Inflammatory macrophage treated with lipopolysaccharide for 4 hours (primary cell): ENCODE results near the gene CROCC2.

Source experiments
- DNase-seq: peaks from one replicate; pipeline ENCODE4 v3.0.0-alpha.2; 2020

Gene CROCC2

DNA sequence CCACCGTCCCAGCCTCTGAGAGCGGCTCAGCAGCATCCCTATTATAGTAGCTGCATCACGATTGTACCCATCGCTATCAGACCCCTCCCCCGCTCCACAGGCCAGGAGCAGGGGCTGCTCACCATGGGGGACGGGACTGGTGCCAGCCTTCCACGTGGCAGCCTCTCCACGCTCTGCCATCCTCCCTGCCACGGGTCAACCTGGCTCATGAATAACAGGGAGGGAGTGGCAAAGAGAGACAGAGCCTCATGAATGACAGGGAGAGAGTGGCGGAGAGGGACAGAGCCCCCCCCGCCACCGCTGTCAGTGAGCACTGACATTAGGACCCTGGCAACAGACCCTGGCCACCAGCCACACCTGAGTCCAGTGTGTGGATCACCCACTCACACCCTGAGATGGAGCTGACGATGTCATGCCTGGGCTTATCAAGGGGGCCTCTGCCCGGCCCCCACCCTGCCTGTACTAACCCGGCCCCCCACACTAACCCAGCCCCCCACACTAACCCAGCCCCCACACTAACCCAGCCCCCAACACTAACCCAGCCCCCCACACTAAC lies 16.9 kb downstream of the CROCC2 start:
- no peak for DNase-seq

DNA sequence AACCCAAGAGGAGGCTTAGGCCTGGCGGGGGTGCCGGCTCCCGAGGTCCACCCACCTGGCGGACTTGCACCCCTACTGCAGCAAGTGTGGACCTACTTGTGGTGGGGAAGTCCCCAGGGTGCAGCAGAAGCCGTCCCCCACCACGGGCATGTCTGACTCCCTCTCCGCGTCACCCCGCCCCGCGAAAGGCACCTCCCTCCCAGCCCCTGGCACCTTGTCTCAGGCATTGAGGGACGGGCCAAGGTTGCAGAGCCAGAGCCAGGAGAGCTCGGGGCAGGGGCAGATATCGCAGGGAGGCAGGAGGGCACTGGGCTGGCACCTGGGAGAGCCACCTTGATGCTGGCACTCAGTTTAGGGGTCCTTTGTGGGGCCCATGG lies 19.0 kb downstream of the CROCC2 start:
- no peak for DNase-seq

- DNase-seq: no peak
Observed at GRCh38 chr2:240925568-240926515, 19.7 kb downstream of the CROCC2 start.

DNA sequence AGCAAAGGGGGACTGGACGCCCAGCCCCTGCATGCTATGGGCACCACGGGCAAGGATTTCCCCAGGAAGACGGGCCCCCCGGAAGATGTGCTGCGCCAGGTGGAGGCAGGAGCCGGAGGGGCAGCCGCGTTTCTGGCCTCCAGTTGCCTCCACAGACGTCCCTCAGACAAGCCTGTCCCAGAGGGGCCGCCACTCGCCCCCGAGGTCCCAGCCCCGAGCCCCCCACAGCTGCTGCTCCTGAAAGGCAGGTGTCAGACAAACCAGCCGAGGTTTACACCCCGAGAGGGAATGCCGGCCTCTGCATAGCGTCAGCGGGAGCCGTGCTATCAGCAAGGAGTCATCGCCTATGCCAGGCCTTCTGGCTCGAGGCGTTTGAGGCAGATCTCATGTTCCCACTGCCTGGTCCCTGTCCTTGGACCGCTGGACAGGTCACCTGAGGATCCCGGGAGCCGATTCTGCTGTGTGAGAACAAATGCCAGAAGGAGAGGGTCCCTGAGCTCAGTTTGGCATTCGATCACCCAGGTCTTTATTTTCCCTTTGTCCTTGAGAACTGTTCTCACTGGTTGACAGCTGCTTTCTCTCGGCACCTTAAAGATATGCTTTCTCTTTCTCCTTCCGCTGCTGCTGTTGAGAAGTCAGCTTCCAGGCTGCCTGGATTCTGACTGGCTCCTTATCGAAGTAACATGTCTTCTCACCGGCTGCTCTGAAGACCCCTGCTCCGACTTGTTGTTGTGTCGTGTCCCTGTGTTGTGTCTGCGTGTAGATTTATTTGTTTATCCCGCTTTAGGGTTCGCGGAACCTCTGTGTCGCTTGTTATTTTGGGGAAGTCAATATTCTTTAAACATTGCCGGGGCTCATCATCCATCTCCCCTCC lies 20.6 kb downstream of the CROCC2 start:
- no peak for DNase-seq

DNA sequence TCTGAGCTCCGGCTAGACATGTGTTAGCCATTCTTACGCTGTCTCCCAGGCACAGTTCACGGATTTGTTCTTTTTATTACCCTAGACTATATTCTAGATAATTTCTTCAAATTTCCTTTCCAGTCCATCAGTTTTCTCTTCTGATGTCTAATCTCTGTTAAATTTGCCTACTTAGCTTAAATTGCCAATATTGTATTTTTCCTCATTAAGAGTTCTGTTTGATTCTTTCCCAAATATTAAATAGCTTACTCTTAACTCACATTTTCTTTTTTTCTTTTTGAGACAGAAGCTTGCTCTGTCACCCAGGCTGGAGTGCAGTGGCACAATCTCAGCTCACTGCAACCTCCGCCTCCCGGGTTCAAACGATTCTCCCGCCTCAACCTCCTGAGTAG lies 21.2 kb downstream of the CROCC2 start:
- no peak for DNase-seq

GRCh38 chr2:240928476-240929363 lies 22.6 kb downstream of the CROCC2 start:
- DNase-seq: no peak

DNA sequence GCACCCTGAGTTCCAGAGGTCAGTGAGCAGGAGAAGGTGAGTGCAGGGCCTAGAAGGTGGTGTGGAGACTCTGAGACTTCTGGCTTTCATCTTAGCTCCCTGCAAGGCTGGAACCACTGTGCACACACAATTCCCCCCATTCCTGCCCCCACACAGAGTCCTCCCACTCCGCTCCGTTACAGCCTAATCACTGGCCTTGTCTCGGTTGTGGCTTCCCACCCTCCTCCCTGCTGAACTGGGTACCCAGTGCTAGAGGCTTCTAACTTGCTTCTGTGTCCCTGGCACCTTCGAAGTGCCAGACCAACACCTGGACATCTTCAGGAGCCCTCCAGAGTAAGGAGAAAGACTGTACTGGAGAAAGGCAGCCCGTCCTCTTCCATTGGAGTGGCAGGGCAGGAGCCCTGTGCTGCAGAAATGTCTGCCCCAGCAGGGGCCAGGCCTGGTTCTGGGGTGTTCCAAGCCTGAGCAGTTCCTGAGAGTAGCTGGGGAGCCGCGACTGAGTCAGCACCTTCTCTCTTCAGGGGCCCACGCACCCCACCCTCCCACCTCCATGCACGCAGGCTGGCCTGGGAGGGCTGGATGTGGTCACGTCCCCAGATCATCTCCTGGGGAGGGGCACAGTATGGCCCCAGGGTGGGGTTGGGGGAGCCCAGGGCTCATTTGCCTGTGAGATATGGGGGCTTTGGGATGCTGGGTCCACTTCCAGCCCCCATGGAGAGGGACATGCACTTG lies 23.4 kb downstream of the CROCC2 start:
- no peak for DNase-seq

DNA sequence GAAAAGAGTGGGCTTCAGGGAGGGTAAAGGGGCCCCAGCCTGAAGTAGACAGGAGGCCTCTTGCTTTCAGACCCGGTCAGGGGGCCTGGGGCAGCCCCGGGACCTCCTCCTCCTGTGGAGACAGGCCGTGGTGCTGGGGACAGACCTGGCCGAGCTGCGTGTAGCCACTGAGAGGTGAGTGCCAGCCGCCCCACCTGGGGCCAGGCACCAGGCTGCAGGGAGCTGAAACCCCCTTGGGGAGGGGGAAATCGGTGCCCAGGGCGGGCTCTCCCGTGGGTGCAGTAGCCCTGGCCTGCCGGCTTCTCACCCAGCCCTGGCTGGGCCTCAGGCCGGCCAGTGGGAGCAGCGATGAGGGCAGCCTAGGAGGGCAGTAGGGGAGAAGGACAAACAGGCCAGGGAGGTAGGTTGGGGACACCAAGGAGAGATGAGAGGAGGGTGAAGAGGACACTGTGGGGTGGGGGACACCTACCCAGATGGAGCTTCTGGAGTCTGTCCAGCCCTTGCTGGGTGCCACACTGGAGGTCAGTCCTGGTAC lies 24.0 kb downstream of the CROCC2 start:
- DNase-seq: no peak

DNA sequence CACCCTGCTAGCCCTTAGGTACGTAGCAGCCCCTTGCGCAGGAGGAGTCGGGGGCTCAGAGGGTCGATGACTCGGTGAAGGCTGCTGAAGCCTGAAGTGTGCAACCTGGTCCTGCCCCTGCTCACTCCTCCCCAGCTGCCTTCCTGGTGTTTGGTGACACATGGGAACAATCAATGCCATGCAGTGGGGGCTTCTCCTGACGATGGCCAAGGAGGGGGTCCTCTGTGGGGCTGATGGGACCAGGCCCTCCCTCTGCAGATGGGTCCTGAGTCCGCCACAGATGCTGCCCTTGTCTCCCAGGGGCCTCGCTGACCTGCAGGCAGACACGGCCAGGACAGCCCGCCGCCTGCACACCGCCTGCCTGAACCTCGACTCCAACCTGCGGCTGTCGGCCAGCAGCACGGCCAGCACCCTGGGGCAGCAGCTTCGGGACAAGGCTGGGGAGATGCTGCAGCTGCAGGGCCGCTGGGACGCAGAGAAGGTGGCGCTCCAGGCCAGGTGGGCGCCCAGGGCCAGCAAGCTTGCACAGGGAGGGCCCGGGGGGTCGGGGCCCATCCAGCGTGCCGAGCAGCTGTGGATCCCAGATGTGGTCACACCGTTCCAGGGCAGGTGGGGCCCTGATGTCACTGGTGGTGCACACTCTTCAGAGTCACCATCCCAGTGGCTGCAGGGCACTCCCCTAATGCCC lies 24.6 kb downstream of the CROCC2 start:
- no peak for DNase-seq

- no peak for DNase-seq
Observed at GRCh38 chr2:240931319-240931949, 25.3 kb downstream of the CROCC2 start.

DNA sequence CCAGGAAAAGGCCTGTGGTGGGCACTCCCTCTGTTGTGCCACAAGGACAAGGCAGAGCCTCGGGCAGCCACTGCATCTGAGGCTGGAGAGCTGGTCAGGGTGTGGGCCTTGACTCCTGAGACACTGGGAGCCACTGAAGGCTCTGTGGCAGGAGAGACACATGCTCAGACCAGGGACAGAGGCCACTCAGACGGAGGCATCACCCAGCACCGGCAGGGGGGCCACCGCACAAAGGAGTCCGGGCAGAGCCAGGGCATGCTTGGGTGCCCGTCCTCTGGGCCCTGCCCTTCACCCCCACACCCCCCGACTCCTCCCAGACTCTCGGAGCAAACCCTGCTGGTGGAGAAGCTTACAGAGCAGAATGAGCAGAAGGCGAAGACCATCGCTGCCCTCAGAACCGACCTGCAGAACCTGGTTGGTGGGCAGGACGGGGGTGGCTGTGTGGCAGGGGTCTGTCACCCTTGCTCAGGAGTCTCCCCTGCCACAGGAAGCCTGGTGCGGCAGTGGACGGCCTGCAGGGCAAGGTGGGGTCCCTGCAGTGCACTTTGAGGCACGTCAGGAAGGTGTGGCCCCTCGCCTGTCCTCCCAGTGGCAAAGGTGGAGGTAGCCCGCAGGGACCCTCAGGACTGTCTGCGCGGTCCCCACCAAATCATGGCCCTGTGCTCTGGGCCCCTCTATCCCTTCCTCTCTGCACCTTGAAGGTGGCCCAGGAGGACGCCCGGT lies 26.0 kb downstream of the CROCC2 start:
- no peak for DNase-seq

- no peak for DNase-seq
Observed at GRCh38 chr2:240932724-240933047, 26.6 kb downstream of the CROCC2 start.

DNA sequence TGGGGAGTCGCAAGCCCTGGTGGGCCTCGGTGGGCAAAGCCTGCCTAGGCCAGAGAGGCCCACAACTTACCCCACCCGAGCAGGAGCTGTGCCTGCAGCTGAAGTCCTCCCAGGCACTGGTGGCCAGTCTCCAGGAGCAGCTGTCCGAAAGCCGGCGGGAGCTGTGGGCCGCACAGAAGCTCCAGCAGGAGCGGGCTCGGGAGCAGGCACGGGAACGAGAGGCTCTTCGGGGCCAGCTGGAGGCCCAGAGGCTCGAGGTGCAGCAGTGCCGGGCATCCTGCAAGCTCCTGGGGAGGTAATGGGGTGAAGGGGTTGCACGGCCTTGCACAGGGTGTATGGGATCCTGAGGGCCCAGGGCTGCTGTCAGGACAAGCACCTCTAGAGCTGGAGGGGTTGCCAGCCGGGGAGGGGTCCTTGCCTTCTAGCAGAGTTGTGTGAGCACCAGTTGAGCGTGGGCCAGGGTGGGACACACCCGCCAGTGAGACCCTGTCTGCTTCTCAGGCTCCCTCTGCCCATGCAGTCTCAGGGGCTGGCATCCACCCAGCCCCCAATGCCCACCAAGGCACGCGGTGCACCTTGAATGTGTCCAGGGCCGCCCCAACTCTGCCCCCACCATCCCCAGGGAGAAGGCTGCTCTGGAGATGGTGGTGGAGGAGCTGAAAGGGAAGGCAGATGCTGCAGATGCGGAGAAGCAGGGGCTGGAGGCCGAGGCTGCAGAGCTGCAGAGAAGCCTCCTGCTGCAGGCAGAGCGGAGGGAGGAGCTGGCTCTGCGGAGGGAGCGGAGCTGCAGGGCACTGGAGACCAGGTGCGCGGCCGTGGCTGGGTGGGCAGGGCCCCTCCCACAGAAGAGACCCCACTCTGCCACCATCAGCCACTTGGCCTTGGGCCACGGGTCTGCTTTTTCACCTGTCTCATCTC lies 27.2 kb downstream of the CROCC2 start:
- no peak for DNase-seq

DNA sequence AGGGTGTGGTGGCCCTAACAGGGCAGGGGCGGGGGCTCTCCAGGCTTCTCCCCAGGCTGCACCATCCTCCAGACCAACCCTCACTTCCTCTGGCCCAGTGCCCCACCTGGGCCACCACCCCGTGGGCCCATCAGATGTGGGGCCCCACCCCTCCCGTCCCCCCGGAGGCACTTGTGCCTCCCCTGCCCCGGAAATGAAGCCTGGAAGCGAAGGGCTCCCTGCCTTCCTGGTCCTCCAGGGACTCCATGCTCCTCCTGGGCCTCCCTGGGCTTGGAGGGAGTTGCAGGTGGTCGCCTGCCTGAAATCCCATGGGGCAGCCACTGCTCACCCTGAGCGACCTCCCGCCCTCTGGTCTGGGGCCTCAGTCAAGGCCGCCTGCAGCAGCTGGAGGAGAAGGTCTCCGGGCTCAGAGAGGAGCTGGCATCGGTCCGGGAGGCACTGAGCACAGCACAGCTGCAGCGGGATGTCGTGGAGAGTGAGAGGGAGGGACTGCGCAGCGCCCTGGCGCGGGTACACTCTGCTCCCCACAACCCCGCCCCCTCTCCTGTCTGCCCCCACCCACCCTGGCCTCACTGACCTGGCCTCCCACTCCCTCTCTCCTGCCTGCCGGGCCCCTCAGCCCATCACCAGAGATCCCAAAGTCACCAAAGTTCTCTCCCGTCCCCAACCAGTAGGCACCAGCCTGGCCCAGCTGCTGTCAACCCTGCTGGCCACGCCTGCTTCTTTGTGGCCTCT lies 28.0 kb downstream of the CROCC2 start:
- no peak for DNase-seq

- no peak for DNase-seq
Observed at GRCh38 chr2:240934701-240935102, 28.6 kb downstream of the CROCC2 start.

DNA sequence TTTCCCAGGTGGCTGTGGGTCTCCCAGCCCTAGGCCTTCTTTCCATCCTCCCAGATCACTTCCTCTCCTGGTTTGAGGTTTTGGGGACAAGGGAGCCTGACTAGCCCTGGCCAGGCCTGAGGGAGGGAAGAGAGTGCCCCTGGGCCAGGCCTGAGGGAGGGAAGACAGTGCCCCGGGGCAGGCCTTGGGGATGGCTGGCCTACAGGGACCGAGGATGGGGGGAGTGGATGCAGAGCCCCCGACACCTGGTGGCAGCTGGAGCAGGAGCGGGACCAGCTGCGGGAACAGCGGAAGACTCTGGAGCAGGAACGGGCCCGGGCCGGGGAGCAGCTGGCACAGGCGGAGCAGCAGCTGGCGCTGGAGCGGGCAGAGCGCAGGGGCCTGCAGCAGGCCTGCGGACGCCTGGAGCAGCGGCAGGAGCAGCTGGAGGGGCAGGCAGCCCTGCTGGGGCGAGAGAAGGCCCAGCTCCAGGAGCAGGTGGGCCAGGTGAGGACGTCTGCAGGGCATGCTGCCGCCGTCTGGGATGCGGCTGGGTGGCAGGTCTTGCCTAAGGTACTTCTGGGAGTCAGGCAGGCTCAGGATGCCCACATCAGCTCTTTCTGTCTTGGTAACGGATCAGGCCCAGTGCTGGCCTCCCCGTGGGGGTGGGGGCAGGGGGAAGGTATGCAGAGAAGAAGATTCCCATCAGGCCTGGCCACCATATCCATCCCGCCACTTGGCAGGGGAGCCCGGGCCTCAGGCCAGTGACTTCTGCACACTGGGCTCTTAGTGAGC lies 29.2 kb downstream of the CROCC2 start:
- DNase-seq: no peak

DNA sequence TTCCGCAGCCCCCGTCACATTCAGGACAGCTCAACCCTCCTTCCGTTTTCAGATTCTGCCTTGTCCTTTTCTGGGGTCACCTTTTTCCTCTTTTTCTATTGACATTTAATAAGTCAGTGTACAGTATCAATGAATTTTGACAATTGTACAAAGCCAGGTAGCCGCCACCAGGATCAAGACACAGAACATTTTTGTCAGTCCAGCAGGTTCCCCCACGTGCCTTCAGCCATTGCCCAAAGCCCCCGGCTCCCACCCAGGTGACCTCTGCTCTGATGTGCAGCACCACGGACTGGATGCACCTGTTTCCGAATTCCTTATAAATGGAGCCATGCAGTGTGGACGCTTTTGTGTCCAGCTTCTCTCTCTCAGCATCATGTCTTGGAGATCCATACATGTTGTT lies 30.0 kb downstream of the CROCC2 start:
- no peak for DNase-seq
